ENCODE results near the gene PHACTR4. TPM values are rescaled to one million over a fixed set of nuclear protein-coding genes. Genes with fewer than 3 reads are reported as not detected.

PHACTR4 gene
- total and polyA plus RNA-seq, 2 of the 8 experiments (the other 6 are each of a cell fraction or from before 2014, with no cell fraction given): 23.7 to 57.8 TPM

DNA sequence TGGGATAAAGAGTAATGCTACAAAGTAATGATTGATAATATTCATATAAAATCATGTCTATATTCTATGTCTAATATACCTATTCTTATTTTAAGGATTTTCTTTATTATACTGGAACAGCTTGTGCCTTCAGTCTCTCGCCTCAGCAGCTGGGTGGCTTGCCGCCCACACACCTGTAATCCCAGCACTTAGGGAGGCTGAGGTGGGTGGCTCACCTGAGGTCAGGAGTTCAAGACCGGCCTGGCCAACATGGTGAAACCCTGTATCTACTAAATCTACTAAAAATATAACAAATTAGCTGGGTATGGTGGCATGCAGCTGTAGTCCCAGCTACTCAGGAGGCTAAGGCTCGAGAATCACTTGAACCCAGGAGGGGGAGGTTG, 175.7 kb downstream of the PHACTR4 start:
- no peak overlapping the region for H4K91ac ChIP-seq (replicated peaks; ENCODE audit: insufficient read length, low read length)
- 94% methylated on average over 4 of the region's 4 CpGs; no CpG with 5 or more reads in 1 of the 2 experiments for WGBS, 2 experiments (ENCODE audit: extremely low coverage in 1 of 2, insufficient coverage in 1 of 2, insufficient read length in 1 of 2, insufficient replicate concordance in 2 of 2, low coverage in 1 of 2, low lambda C conversion rate in 2 of 2, missing lambda C conversion rate in 1 of 2)
- FAIRE-seq (no peak), DNase-seq (ENCODE audit: low read depth in 1 of 2, low spot score in 2 of 2) (no peak)
- no peak overlapping the region for H3K27ac ChIP-seq (ENCODE audit: low read depth, low read length)
- H2BK120ac ChIP-seq (replicated peaks; ENCODE audit: low read depth, low read length): no peak overlapping the region
- H3K9ac ChIP-seq (replicated peaks in 1 of 4; ENCODE audit: extremely low read depth in 1 of 4, low read depth in 3 of 4, low read length in 3 of 4): no peak overlapping the region
- H3K4me3 ChIP-seq (ENCODE audit: extremely low read depth in 1 of 4, insufficient read depth in 2 of 4, low read depth in 3 of 4, low read length in 4 of 4): no peak overlapping the region
- no peaks in the 10 kb centered on the region for H3K79me2 ChIP-seq (ENCODE audit: control insufficient read depth in 1 of 2, insufficient read depth in 2 of 2, low read length in 2 of 2)
- H3K23me2 ChIP-seq (ENCODE audit: low read depth, low read length): no peaks in the 10 kb centered on the region
- H4K5ac ChIP-seq (ENCODE audit: insufficient read length, low read depth, low read length): no peak overlapping the region
- H3K23ac ChIP-seq (ENCODE audit: insufficient read length): no peak overlapping the region
- H3K79me1 ChIP-seq (ENCODE audit: low read depth, low read length): no peaks in the 10 kb centered on the region
- no peak overlapping the region for H3K4ac ChIP-seq (replicated peaks; ENCODE audit: insufficient read length, low read depth, low read length)
- no peaks in the 10 kb centered on the region for H3K27me3 ChIP-seq (replicated peaks in 1 of 4; ENCODE audit: control insufficient read depth in 3 of 4, extremely low read depth in 1 of 4, insufficient read depth in 3 of 4, low read length in 3 of 4)
- no peaks in the 10 kb centered on the region for H3K9me3 ChIP-seq (ENCODE audit: insufficient read depth in 2 of 2, low read depth in 1 of 2, low read length in 1 of 2)
- no peaks in the 10 kb centered on the region for H3K36me3 ChIP-seq (ENCODE audit: control insufficient read depth in 2 of 4, insufficient read depth in 4 of 4, low read length in 3 of 4)
- no peaks in the 10 kb centered on the region for H3K4me1 ChIP-seq (replicated peaks in 1 of 4; ENCODE audit: control insufficient read depth in 3 of 4, insufficient read depth in 4 of 4, low read length in 3 of 4)
- H4K20me1 ChIP-seq (replicated peaks in 1 of 2; ENCODE audit: control insufficient read depth in 1 of 2, insufficient read depth in 2 of 2, low read length in 2 of 2): no peaks in the 10 kb centered on the region
- H2BK5ac ChIP-seq (ENCODE audit: low read depth, low read length): no peak overlapping the region
- H3K14ac ChIP-seq (ENCODE audit: insufficient read length): no peak overlapping the region
- H3K56ac ChIP-seq (replicated peaks; ENCODE audit: insufficient read length, low read depth, low read length): no peak overlapping the region
- no peak overlapping the region for H3K4me2 ChIP-seq (ENCODE audit: insufficient read depth in 1 of 2, low read depth in 2 of 2, low read length in 2 of 2)
- ChIA-PET POLR2A (ENCODE audit: partially characterized antibody) (interaction anchor here (0.8 to 9.6 kb wide), 10 partner anchors 10 to 440 kb away, joined by 3 to 118 read pairs (median 5); no protein-coding TSS in a partner anchor), CTCF (ENCODE audit: partially characterized antibody) (interaction anchor here (0.6 to 1.4 kb wide), 4 partner anchors 9 to 59 kb away, joined by 3 to 5 read pairs (median 4); no protein-coding TSS in a partner anchor)
- no peak overlapping the region for H2BK20ac ChIP-seq (ENCODE audit: low read length)
- H2BK12ac ChIP-seq (ENCODE audit: low read depth, low read length): no peak overlapping the region
- H2BK15ac ChIP-seq (ENCODE audit: low read length): no peak overlapping the region
- no peak overlapping the region for H4K8ac ChIP-seq (ENCODE audit: extremely low read depth, insufficient read depth, low read length)
- no peak overlapping the region for H3K18ac ChIP-seq (ENCODE audit: extremely low read depth, low read length)
- no peak overlapping the region for H2AFZ ChIP-seq (ENCODE audit: low read length)
- H2AK5ac ChIP-seq (ENCODE audit: low read depth, low read length): no peak overlapping the region
- TF ChIP-seq SIRT6 (IDR thresholded peaks at IDR 0.05; ENCODE audit: low read length): no peak

Measured in H1 (cell line).